ENCODE measurements around the gene RNASEH2B. TPM values are rescaled to one million over a fixed set of nuclear protein-coding genes. Genes with fewer than 3 reads are reported as not detected.

The RNASEH2B gene
- total and polyA plus RNA-seq, 2 of the 8 experiments (the other 6 are each of a cell fraction or from before 2014, with no cell fraction given): 19.3 to 43.9 TPM

DNA sequence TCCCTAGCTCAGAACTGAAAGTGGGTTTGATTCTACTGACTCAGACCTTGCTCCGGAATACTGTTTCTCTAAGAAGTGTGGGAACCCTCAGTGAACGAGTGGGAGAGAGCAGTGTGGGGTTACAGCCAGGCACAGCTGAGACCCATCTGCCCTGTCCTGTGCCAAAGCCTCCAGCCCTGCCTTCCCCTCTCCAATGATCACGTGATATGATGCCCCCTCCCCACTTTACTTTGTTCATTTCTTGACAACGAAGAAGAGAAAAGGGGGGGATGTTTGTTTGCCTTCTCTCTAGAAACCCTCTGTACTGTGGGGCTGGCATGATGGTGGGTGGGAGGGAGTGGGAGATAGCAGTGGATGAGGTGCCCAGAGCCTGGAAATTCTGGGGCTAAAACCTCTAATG is 96.0 kb downstream of the RNASEH2B start (continued):
- TF ChIP-seq, protein P1, sequence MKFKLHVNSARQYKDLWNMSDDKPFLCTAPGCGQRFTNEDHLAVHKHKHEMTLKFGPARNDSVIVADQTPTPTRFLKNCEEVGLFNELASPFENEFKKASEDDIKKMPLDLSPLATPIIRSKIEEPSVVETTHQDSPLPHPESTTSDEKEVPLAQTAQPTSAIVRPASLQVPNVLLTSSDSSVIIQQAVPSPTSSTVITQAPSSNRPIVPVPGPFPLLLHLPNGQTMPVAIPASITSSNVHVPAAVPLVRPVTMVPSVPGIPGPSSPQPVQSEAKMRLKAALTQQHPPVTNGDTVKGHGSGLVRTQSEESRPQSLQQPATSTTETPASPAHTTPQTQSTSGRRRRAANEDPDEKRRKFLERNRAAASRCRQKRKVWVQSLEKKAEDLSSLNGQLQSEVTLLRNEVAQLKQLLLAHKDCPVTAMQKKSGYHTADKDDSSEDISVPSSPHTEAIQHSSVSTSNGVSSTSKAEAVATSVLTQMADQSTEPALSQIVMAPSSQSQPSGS (IDR thresholded peaks at IDR 0.05; ENCODE audit: low read length): no peak
- no peak for TF ChIP-seq FOSL1 (IDR thresholded peaks at IDR 0.05; ENCODE audit: insufficient read depth, low read depth, low read length)
- no peak for TF ChIP-seq TCF12 (IDR thresholded peaks at IDR 0.05; ENCODE audit: low read depth, low read length)
- no peak for TF ChIP-seq KDM5A (IDR thresholded peaks at IDR 0.05; ENCODE audit: low read length)

Other genes starting within 250 kb of the RNASEH2B start
- gene DLEU7, start 66.1 kb upstream of the RNASEH2B start, total RNA-seq (2021; fragmentation: NEBNext Ultra II Directional; extraction: Animal tissue kit (Norgen Biotek cat#: 25700)): 4.9 and 5.4 TPM in 2 replicates
- gene DLEU7, start 66.1 kb upstream of the RNASEH2B start, polyA plus RNA-seq (2011; rRNA removed): 4.0 and 5.2 TPM in 2 replicates
- 9.9 and 11.7 TPM in 2 replicates for gene C13orf42, start 201.5 kb downstream of the RNASEH2B start, total RNA-seq (2021; fragmentation: NEBNext Ultra II Directional; extraction: Animal tissue kit (Norgen Biotek cat#: 25700))
- gene C13orf42, start 201.5 kb downstream of the RNASEH2B start, polyA plus RNA-seq (2011; rRNA removed): 10.1 and 11.5 TPM in 2 replicates

Data from H1 (cell line).